CD4-positive, alpha-beta T cell treated with Interleukin-6 for 4 hours (primary cell): Measurements from ENCODE around the gene ZFR2.

Source experiments
- DNase-seq: peaks from one replicate; pipeline ENCODE4 v3.0.0-alpha.2; 2020; ENCODE audit warnings: mixed read lengths

Gene ZFR2

GRCh38 chr19:3813473-3814392, 55.1 kb downstream of the ZFR2 start:
- peak; percentile 32 for DNase-seq

- DNase-seq = no peak
Observed at GRCh38 chr19:3810708-3811355, 58.0 kb downstream of the ZFR2 start.

DNA sequence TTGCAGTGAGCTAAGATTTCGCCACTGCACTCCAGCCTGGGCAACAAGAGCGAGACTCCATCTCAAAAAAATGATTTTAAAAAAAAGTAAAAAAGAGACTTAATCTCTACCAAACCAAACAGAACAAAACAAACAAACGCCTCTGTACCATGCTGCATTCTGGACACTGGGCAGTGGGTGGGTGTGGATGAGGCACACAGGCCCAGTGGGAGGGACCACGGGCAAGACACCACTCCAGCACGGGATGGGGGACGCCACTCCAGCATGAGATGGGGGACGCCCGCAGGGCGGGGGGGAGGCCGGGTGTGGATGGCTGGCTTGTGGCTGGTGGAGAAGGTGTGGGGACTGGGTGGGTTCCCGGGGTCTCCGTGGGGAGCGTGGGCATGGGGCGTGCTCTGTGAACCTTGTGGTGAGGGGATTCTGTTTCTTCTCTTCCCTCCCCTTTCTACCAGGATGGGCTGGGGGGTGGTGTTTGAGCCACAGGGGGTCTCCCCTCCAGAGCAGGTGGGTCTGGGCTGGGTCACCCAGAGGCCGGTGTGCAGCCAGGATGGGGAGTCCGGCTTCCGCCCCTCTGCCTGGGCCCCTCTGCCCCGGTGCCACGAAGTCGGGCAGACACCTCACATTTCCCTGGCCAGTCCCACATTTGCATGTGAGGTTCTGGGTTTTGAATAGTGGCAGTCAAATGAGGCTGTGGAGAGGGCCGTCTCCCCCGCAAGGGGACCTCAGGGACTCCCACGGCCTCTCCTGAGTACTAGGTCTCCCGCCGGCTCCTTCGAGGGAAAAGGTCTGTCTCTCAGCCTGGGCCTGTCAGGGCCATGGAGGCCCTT, 58.7 kb downstream of the ZFR2 start:
- DNase-seq = no peak

GRCh38 chr19:3808420-3809143, 60.3 kb downstream of the ZFR2 start:
- no peak for DNase-seq

- no peak for DNase-seq
Observed at GRCh38 chr19:3807574-3808354, 61.1 kb downstream of the ZFR2 start.

GRCh38 chr19:3807131-3807480, 61.7 kb downstream of the ZFR2 start:
- DNase-seq = no peak

- DNase-seq = no peak
Observed at GRCh38 chr19:3805859-3806258, 63.0 kb downstream of the ZFR2 start.

DNA sequence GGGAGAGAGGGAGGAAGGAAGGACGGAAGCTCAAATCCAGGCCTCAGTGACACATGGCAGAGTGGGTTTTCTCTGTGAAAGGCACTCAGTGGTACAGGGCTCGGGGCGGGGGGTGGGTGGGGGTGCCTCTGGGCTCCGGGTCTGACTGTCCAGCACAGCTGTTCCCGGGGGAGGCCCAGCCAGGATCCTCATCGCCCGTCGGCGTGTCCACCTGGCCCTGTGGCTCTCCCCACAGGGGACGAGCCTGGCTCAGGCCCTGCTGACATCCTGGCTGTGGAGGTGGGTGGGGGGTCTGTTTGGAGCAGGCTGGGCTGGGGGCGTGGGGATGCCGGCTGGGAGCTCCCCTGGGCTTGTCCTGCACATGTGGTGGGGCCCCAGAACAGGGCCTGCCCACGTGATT, 64.4 kb downstream of the ZFR2 start:
- DNase-seq = no peak

DNA sequence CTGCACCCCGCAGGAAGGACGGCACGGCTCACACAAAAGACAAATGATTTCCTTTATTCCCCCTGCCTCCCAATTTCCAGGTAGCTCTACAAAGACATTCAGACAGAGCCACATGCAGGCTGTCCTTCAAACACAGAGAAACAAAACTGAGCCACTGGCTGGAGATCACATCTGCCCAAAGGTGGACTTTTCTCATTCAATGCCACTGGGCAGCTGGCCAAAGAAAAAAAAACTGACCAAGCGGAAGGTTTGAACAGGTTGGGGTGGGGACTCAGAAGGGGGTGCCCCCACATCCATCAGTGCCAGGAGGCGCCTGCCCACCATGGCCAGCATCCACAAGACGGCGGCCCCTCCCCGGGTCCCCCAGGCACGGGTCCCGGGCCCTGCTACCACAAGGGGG, 64.9 kb downstream of the ZFR2 start:
- no peak for DNase-seq

DNA sequence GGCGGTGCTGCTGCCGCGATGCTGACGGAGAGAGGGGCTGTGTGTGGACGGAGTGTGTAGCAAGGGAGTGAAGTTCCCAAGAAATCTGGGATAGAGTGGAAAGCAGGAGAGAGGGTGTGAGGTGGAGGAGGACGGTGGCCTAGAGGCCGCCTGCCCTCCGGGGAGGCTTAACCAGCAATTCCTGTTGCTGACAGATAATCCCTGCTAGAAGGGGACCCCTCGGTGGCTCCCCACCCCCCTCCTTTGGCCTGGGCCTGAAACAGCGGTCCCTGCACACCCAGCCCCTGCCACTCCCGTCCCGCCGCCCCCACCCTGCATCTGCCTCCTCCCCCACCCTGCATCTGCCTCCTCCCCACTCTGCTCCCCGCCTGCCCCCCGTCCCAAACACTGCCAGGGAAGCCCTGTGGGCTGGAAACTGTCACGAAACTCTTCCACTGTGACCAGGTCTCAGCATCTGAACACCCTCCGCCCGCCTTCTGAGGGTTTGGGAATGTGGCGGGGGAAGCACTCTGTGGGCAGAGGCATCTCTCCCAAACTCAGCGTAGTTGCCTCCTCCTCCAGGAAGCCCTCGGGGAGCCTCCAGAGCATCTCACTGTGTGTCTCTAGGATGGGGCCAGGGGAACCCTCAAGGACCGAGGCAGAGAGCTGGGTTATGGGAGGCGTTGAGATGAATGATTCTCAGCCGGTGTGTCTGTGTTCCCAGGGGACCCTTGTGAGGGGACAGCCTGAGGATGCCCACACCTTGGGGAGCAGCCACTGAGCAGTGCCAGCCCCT, 65.5 kb downstream of the ZFR2 start:
- DNase-seq = no peak

DNA sequence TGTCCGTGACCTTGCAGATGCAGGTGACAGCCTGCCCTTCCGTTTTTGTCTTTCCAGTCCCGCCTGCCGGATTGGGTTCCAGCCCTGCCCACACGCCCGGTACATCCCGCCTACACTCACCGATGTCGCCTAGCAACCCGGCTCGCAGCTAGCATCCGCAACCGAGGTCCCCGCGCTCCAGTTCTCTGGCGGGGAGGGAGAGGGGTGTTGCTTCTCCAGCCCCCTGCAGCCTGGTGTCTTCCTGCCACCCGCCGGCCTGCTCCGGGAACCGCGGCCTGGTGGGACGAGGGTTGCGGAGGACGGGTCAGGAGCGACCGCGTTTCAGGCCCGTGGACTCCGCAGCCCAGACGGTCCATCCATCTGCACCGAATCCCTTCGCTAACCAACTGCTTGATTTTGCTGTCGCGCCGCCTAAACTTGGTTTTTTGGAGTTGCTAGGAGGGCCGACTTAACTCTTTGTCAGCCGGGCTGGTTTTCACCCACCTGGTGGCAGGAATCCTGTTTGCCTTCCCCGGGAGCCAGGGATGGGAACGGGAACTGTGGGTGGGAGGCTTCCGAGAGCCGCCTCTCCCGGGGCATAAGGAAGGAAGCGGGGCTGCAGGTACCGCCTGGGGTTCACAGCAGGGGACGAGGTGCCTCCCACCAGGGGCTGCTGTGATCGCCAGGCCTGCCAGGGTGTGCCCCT, 67.3 kb downstream of the ZFR2 start:
- peak; percentile 73 for DNase-seq

- DNase-seq = no peak
Observed at GRCh38 chr19:3800996-3801395, 67.8 kb downstream of the ZFR2 start.

DNA sequence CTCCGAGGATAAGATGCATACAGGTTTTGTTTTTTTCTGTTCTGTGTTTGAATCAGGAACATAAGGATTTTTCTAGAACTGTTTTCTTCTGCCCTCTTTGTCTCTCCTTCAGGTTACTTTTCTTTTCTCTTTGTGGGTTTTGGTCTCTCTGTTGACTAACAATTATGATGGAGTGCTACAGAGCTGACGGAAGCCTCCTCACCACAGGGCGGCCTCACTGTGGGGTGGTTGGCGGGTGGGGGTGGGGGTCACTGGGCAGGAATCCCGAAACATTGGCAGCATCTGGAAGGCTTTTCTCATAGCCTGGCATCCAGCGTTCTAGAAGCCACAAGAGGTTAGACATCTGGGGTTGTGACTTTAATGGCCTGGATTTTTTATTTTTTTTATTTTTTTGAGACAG, 70.7 kb downstream of the ZFR2 start:
- DNase-seq = peak; percentile 54

DNA sequence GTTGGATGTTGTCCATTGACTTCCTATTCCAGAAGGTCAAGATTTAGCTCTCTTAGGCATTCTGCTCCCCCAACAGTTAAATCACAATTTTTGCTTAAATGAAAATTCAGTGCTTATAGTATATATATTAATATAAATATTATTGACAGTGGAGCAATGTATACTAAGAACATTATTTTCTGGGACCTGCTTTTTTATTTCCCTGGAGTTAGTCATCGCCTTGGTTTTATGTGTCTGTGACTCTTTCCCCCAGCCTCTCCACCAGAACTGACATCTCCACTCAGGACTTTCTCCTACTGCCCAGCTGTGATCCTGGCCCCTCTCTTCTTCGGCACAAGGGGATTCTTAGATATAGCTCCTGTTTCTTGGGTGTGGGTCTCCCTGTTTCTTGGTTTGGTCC, 72.5 kb downstream of the ZFR2 start:
- DNase-seq = no peak

DNA sequence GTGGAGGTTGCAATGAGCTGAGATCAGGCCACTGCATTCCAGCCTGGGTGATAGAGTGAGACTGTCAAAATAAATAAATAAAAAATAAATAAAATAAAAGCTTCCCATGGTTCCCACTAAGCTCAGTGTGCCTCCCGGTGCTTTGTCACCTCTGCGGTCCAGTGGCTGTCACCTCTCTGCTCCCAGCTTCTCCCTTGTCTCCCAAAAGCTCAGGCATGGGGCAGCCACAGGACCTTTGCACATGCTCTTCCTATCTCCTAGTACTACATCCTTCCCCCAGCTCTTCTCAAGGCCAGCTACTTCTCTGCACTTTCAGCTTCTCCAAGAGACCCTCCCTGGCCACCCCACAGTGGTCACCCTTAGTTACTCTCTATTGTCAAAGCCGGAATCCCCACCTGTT, 75.0 kb downstream of the ZFR2 start:
- DNase-seq = no peak

DNA sequence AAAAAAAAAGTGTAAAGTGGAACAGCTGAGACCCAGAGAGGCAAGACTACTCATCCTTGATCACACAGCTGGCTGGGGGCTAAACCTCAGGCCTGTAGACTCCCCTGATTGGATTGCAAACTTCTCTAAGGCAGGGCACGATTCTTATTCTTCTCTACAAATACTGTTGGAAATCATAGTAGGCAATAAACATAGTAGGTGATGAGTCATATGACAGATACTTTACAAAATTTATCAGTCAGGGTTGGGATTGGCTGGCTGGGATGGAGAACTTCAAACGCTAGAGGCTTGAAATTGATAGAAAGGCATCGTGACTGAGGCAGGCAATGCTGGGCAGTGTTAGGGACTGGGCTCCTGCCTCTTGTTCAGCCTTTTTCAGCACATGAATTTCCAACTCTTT, 76.7 kb downstream of the ZFR2 start:
- DNase-seq = no peak

- no peak for DNase-seq
Observed at GRCh38 chr19:3790941-3791340, 77.9 kb downstream of the ZFR2 start.

DNA sequence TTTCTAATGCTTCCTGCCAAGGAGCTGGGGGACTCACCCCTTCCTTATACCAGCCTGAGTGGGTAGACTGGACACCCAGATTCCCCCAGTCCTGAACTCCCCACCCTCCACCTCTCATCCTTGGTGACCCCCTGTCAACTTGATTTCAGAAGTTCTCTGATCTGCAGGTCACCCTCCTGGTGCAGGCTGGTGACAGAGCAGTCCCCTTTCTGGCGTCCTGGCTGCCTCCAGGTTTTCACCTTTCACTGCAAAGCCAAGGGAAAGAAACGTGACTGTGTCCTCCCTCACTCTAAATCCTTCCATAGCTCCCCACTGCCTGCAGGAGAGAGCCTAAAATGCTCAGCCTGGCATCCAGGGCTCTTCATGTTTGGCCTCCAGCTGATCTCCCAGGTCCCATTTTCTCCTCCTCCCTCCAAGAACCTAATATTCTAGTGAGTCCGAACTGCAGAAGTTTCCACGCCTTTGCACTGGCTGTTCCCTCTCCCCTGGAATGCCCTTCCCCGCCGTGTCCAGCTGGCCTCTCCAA, 78.6 kb downstream of the ZFR2 start:
- DNase-seq = no peak

DNA sequence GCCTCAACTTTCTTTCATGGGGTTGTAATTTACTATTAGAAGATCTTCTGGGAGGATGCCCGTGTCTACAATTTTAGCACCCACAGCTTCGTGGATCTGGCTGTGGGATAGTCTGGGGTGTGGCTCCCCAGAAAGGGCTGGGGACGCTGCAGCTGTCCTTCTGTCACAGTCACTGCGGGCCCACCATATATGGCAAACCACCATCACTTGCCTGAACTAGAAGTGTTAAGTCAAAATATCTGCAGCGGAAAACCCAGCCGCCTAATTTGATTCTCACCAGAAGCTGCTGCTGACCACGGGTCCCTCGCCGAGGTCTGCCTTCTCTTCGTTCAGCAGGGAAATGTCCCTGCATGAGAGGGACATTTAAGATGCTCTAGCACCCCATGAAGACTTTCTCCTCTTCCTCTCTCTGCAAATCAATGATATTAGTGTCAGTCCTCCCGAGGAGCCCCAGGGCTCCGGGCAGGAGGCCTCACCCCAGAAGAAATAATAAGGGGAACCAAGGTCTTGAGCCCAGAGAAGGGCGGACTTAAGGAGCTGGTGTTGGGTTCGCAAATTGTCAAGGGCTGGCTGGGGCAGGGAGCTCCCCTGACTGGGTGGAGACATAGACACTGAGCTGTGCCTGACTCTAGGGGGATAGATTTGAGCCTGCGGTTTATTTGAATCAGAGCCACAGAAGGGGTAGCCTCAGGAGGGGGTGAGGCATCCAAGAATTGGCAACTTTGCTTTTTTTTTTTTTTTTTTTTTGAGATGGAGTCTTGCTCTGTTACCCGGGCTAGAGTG, 79.7 kb downstream of the ZFR2 start:
- no peak for DNase-seq
